ENCODE data around the gene ACTN1.

DNA sequence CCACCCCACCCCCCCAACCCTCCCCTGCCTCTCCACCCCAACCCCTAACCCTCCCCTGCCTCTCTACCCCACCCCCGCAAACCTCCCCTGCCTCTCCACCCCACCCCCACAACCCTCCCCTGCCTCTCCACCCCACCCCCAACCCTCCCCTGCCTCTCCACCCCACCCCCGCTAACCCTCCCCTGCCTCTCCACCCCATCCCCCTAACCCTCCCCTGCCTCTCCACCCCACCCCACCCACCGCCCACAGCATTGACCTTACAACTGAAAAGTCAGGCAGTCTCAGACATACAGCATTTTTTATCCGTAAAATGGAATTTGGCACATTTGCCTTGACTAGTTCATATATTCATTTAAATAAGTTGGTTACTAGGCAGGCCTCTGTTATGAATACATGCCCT is 38.6 kb upstream of the ACTN1 start:
- TF ChIP-seq, protein P1, sequence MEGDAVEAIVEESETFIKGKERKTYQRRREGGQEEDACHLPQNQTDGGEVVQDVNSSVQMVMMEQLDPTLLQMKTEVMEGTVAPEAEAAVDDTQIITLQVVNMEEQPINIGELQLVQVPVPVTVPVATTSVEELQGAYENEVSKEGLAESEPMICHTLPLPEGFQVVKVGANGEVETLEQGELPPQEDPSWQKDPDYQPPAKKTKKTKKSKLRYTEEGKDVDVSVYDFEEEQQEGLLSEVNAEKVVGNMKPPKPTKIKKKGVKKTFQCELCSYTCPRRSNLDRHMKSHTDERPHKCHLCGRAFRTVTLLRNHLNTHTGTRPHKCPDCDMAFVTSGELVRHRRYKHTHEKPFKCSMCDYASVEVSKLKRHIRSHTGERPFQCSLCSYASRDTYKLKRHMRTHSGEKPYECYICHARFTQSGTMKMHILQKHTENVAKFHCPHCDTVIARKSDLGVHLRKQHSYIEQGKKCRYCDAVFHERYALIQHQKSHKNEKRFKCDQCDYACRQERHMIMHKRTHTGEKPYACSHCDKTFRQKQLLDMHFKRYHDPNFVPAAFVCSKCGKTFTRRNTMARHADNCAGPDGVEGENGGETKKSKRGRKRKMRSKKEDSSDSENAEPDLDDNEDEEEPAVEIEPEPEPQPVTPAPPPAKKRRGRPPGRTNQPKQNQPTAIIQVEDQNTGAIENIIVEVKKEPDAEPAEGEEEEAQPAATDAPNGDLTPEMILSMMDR (conservative IDR thresholded peaks at IDR 0.05; ENCODE audit: low read depth in 2 of 2) = no peak
- TF ChIP-seq EZH2 (IDR thresholded peaks at IDR 0.05; ENCODE audit: low read depth, unreplicated experiment) = no peak
- TF ChIP-seq ZNF462 (CRISPR knock-in tag; IDR thresholded peaks at IDR 0.05) = no peak
